ENCODE measurements around the gene CIT.

GRCh38 chr12:119730381-119730780, 146.7 kb downstream of the CIT start:
- no peak for TF ChIP-seq CTCF (conservative IDR thresholded peaks at IDR 0.05 in 1 of 2, IDR thresholded peaks at IDR 0.05 in 1 of 2; ENCODE audit: low read depth in 1 of 2, low read length in 2 of 2)
- no peak for TF ChIP-seq EZH2 (IDR thresholded peaks at IDR 0.05; ENCODE audit: low read length, missing control alignments)

Measured in fibroblast of lung (primary cell).